ENCODE data around the gene PDE5A.
"Not testable (repeated sequence)": the region's sequence is repeated elsewhere in the genome, so short reads cannot be mapped to it uniquely, and the experiment has no call there.

PDE5A gene

GRCh38 chr4:119517361-119518229, 111.0 kb downstream of the PDE5A start:
- DNase-seq = no peak

GRCh38 chr4:119512398-119512797, 116.2 kb downstream of the PDE5A start:
- no peak for DNase-seq

GRCh38 chr4:119510395-119511149, 118.0 kb downstream of the PDE5A start:
- DNase-seq = no peak

- no peak for DNase-seq
Observed at GRCh38 chr4:119508281-119508680, 120.3 kb downstream of the PDE5A start.

- DNase-seq = no peak
Observed at GRCh38 chr4:119506806-119507205, 121.8 kb downstream of the PDE5A start.

- DNase-seq = no peak
Observed at GRCh38 chr4:119504616-119505015, 124.0 kb downstream of the PDE5A start.

GRCh38 chr4:119501740-119502139, 126.9 kb downstream of the PDE5A start:
- DNase-seq = no peak

- DNase-seq = no peak
Observed at GRCh38 chr4:119498527-119498926, 130.1 kb downstream of the PDE5A start.

- DNase-seq = no peak
Observed at GRCh38 chr4:119493886-119494285, 134.7 kb downstream of the PDE5A start.

- DNase-seq = no peak
Observed at GRCh38 chr4:119493419-119493818, 135.2 kb downstream of the PDE5A start.

GRCh38 chr4:119490335-119490734, 138.3 kb downstream of the PDE5A start:
- peak in 1 of 2 experiments; percentile 28 for DNase-seq

GRCh38 chr4:119489305-119489704, 139.3 kb downstream of the PDE5A start:
- DNase-seq = peak in 1 of 2 experiments; percentile 10

- no peak for DNase-seq
Observed at GRCh38 chr4:119480331-119480730, 148.3 kb downstream of the PDE5A start.

- no peak for DNase-seq
Observed at GRCh38 chr4:119479835-119480234, 148.8 kb downstream of the PDE5A start.

- DNase-seq = no peak
Observed at GRCh38 chr4:119479180-119479808, 149.3 kb downstream of the PDE5A start.

GRCh38 chr4:119478446-119479179, 150.0 kb downstream of the PDE5A start:
- peak in 1 of 2 experiments; percentile 35 for DNase-seq

- no peak for DNase-seq
Observed at GRCh38 chr4:119477412-119478053, 151.1 kb downstream of the PDE5A start.

- no peak for DNase-seq
Observed at GRCh38 chr4:119471259-119471658, 157.3 kb downstream of the PDE5A start.

- DNase-seq = not testable (repeated sequence)
Observed at GRCh38 chr4:119470737-119471063, 157.9 kb downstream of the PDE5A start.

GRCh38 chr4:119470021-119470736, 158.4 kb downstream of the PDE5A start:
- not testable (repeated sequence) for DNase-seq

- not testable (repeated sequence) for DNase-seq
Observed at GRCh38 chr4:119469039-119469438, 159.6 kb downstream of the PDE5A start.

- DNase-seq = not testable (repeated sequence)
Observed at GRCh38 chr4:119462733-119463132, 165.9 kb downstream of the PDE5A start.

Measured in NCI-H524 (cell line).